HepG2 (cell line): ENCODE data around the gene AGRN. TPM values are rescaled to one million over a fixed set of nuclear protein-coding genes. Genes with fewer than 3 reads are reported as not detected.

Experiments used
- CSRNP2 ChIP-seq: sonication (generic); formaldehyde crosslinking; conservative IDR thresholded peaks from 2 replicates; pipeline ENCODE4 v1.8.0; 2022; ENCODE audit warnings: low read depth, missing genetic modification reagents
- FOXA3 ChIP-seq: IDR thresholded peaks from 2 replicates; pipeline ENCODE4 v1.6.1; 2016; ENCODE audit warnings: missing genetic modification reagents, missing compliant biosample characterization
- GTF3A ChIP-seq: sonication (generic); formaldehyde crosslinking; conservative IDR thresholded peaks from 2 replicates; pipeline ENCODE4 v1.4.0; 2020; ENCODE audit warnings: mild to moderate bottlenecking, missing genetic modification reagents
- HNF1A ChIP-seq, 2 experiments: sonication (generic) in 1 of 2; formaldehyde crosslinking in 1 of 2; IDR thresholded peaks; 2 replicates each; pipeline versions ENCODE4 v1.4.0 to v1.6.1; 2016 to 2020; ENCODE audit warnings: borderline replicate concordance in 1 of 2, low read depth in 1 of 2, mild to moderate bottlenecking in 1 of 2, missing genetic modification reagents in 1 of 2
- MTF1 ChIP-seq: sonication (generic); formaldehyde crosslinking; IDR thresholded peaks from 2 replicates; pipeline ENCODE4 v1.5.0; 2020; ENCODE audit warnings: missing genetic modification reagents
- MTF2 ChIP-seq: sonication (generic); formaldehyde crosslinking; IDR thresholded peaks from 2 replicates; pipeline ENCODE4 v1.5.0; 2020; ENCODE audit warnings: missing genetic modification reagents, borderline replicate concordance
- RAD21 ChIP-seq: fragments of 450-650 bp; formaldehyde crosslinking; IDR thresholded peaks from 2 replicates; pipeline ENCODE4 v1.5.0; 2020; ENCODE audit warnings: mild to moderate bottlenecking
- RFX3 ChIP-seq: IDR thresholded peaks from 2 replicates; pipeline ENCODE4 v1.6.1; 2016; ENCODE audit warnings: missing biosample characterization, missing genetic modification reagents
- SMAD9 ChIP-seq: sonication (generic); formaldehyde crosslinking; IDR thresholded peaks from 2 replicates; pipeline ENCODE4 v1.5.1; 2020; ENCODE audit warnings: mild to moderate bottlenecking, missing genetic modification reagents
- SMC3 ChIP-seq: IDR thresholded peaks from 2 replicates; pipeline ENCODE4 v1.6.1; 2011; ENCODE audit warnings: low read length, improper control_type of control experiment
- TMF1 ChIP-seq: sonication (generic); formaldehyde crosslinking; IDR thresholded peaks from 2 replicates; pipeline ENCODE4 v1.8.1; 2022; ENCODE audit warnings: low read depth, missing genetic modification reagents
- ZNF121 ChIP-seq: sonication (generic); formaldehyde crosslinking; IDR thresholded peaks from 2 replicates; pipeline ENCODE4 v1.5.0; 2020; ENCODE audit warnings: mild to moderate bottlenecking, missing genetic modification reagents
- ZNF138 ChIP-seq: sonication (generic); formaldehyde crosslinking; IDR thresholded peaks from 2 replicates; pipeline ENCODE4 v1.5.0; 2020; ENCODE audit warnings: mild to moderate bottlenecking, low read depth, missing genetic modification reagents
- ZNF24 ChIP-seq: fragments of 450-650 bp; IDR thresholded peaks from 2 replicates; pipeline ENCODE4 v1.6.1; 2017; ENCODE audit warnings: antibody characterized with exemption, mild to moderate bottlenecking
- ZNF30 ChIP-seq: sonication (generic); formaldehyde crosslinking; IDR thresholded peaks from 2 replicates; pipeline ENCODE4 v1.5.0; 2020; ENCODE audit warnings: mild to moderate bottlenecking, missing genetic modification reagents
- ZNF550 ChIP-seq: sonication (generic); formaldehyde crosslinking; IDR thresholded peaks from 2 replicates; pipeline ENCODE4 v1.4.0; 2020; ENCODE audit warnings: mild to moderate bottlenecking, missing genetic modification reagents, borderline replicate concordance
- polyA plus RNA-seq, 8 experiments: library from polyadenylated mRNA; depleted of rRNA in 3 of 8; stranded (reverse) in 7 of 8; unstranded in 1 of 8; fragments of >200 nt; fragmentation: Illumina TruSeq in 4 of 8; extraction: Trizol in 4 of 8; gene quantifications; 2 replicates each; pipeline versions ENCODE4 v1.2.1 to v1.2.3, GENCODE V29; 2011 to 2016; ENCODE audit warnings: low read depth in 4 of 8, missing spikeins in 1 of 8, mixed read lengths in 1 of 8; ENCODE audit not compliant: insufficient read depth in 1 of 8
- total RNA-seq, 5 experiments: library from RNA; depleted of rRNA; stranded (reverse); fragments of >200 nt; fragmentation: Illumina TruSeq; extraction: Trizol; gene quantifications; 2 replicates each; pipeline ENCODE4 v1.2.3, GENCODE V29; 2016; ENCODE audit warnings: low read depth in 1 of 5
- TF ChIP-seq, protein P1 (sequence below): sonication (generic); formaldehyde crosslinking; IDR thresholded peaks from 2 replicates; pipeline ENCODE4 v1.5.1; 2020; ENCODE audit warnings: mild to moderate bottlenecking, missing genetic modification reagents, borderline replicate concordance
- TF ChIP-seq, protein P2 (sequence below): sonication (generic); formaldehyde crosslinking; IDR thresholded peaks from 2 replicates; pipeline ENCODE4; 2020; ENCODE audit warnings: missing genetic modification reagents, mild to moderate bottlenecking, borderline replicate concordance

Gene AGRN
- total and polyA plus RNA-seq, 2 of the 13 experiments (the other 11 are each of a cell fraction or from before 2014, with no cell fraction given), result 29.8 to 65.2 TPM

- TF ChIP-seq HNF1A (IDR thresholded peaks at IDR 0.05; ENCODE audit: low read depth) (no peak), HNF1A (CRISPR knock-in tag; IDR thresholded peaks at IDR 0.05; ENCODE audit: borderline replicate concordance) (peak; percentile 24; the same call in 1 of the 2 replicates), SMC3 (no peak), TMF1 (CRISPR knock-in tag) (peak; percentile 63; the same call in 1 of the 2 replicates), ZNF121 (CRISPR knock-in tag) (no peak), ZNF24 (no peak), RAD21 (CRISPR knock-in tag) (no peak), MTF1 (CRISPR knock-in tag) (no peak), ZNF550 (no peak), GTF3A (CRISPR knock-in tag) (no peak), SMAD9 (CRISPR knock-in tag) (no peak), FOXA3 (CRISPR knock-in tag) (peak; percentile 32; the same call in 1 of the 2 replicates), ZNF138 (no peak), ZNF30 (no peak), MTF2 (CRISPR knock-in tag) (0 out of 2 replicates have a peak, but pooled peaks have one; percentile 18), CSRNP2 (no peak), RFX3 (no peak)
- TF ChIP-seq, protein P1, sequence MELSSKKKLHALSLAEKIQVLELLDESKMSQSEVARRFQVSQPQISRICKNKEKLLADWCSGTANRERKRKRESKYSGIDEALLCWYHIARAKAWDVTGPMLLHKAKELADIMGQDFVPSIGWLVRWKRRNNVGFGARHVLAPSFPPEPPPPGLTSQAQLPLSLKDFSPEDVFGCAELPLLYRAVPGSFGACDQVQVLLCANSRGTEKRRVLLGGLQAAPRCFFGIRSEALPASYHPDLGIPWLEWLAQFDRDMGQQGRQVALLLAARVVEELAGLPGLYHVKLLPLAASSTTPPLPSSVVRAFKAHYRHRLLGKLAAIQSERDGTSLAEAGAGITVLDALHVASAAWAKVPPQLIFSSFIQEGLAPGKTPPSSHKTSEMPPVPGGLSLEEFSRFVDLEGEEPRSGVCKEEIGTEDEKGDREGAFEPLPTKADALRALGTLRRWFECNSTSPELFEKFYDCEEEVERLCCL (CRISPR knock-in tag), result no peak
- TF ChIP-seq, protein P2, sequence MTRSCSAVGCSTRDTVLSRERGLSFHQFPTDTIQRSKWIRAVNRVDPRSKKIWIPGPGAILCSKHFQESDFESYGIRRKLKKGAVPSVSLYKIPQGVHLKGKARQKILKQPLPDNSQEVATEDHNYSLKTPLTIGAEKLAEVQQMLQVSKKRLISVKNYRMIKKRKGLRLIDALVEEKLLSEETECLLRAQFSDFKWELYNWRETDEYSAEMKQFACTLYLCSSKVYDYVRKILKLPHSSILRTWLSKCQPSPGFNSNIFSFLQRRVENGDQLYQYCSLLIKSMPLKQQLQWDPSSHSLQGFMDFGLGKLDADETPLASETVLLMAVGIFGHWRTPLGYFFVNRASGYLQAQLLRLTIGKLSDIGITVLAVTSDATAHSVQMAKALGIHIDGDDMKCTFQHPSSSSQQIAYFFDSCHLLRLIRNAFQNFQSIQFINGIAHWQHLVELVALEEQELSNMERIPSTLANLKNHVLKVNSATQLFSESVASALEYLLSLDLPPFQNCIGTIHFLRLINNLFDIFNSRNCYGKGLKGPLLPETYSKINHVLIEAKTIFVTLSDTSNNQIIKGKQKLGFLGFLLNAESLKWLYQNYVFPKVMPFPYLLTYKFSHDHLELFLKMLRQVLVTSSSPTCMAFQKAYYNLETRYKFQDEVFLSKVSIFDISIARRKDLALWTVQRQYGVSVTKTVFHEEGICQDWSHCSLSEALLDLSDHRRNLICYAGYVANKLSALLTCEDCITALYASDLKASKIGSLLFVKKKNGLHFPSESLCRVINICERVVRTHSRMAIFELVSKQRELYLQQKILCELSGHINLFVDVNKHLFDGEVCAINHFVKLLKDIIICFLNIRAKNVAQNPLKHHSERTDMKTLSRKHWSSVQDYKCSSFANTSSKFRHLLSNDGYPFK, result peak; percentile 24; the same call in 1 of the 2 replicates
Observed at GRCh38 chr1:1013105-1013921, 6.6 kb upstream of the AGRN start, which contains the start of gene ISG15 (continued).
